Measurements from ENCODE around the gene ANKRD6. TPM values are rescaled to one million over a fixed set of nuclear protein-coding genes. Genes with fewer than 3 reads are reported as not detected.

The ANKRD6 gene
- total RNA-seq, 1 donor from 2014 or later = 20.7 TPM

DNA sequence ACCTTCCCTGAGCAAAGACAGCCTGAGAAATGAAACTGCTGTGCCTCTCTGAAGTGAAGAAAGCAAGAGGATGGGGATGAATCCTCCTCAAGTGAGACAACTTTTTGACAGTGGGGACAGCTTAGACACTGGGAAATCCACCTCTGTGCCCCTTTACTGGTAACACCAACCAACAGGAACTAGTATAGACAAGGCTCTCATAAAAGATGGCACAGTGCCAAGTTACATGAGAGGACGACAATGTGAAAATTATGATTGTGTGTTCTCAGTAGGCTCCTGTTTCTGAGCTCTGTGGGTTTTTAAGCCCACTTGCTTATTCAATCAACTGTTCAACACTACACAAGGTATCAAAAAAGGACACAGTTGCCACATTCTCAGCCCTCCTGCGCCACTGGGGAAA, 247.2 kb downstream of the ANKRD6 start:
- Mint-ChIP-seq H3K9me3 (no peaks in the 10 kb centered on the region), H3K27me3 (ENCODE audit: low read depth) (no peaks in the 10 kb centered on the region), H3K4me1 (no peaks in the 10 kb centered on the region), H3K36me3 (ENCODE audit: low read depth) (peaks cover 16% of the 10 kb centered on the region), H3K27ac (ENCODE audit: unreplicated experiment) (no peak overlapping the region), H3K4me3 (no peak overlapping the region)
- DNase-seq (ENCODE audit: low read depth, low spot score) = no peak
- TF ChIP-seq, protein P1, sequence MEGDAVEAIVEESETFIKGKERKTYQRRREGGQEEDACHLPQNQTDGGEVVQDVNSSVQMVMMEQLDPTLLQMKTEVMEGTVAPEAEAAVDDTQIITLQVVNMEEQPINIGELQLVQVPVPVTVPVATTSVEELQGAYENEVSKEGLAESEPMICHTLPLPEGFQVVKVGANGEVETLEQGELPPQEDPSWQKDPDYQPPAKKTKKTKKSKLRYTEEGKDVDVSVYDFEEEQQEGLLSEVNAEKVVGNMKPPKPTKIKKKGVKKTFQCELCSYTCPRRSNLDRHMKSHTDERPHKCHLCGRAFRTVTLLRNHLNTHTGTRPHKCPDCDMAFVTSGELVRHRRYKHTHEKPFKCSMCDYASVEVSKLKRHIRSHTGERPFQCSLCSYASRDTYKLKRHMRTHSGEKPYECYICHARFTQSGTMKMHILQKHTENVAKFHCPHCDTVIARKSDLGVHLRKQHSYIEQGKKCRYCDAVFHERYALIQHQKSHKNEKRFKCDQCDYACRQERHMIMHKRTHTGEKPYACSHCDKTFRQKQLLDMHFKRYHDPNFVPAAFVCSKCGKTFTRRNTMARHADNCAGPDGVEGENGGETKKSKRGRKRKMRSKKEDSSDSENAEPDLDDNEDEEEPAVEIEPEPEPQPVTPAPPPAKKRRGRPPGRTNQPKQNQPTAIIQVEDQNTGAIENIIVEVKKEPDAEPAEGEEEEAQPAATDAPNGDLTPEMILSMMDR (conservative IDR thresholded peaks at IDR 0.05) = no peak

DNA sequence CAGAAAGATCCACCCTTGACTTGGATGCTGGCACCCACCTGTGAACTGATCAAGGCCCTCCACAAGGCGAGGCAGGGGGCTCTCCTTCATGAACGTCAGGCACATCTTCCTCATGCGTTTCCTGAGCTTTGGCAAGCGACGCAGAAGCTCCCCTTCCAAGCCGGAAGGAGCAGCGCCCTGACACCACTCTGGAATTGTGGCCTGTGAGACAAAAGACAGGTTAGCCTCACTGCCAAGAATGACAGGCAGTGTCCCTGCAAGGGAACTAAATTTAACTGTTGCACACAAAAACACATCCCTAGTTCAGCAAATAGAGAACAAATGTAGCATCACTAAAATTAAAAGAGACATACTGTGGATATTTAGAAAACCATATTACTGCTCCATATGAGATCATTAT, 247.6 kb downstream of the ANKRD6 start:
- Mint-ChIP-seq H3K4me3 (no peak overlapping the region), H3K27ac (ENCODE audit: unreplicated experiment) (no peak overlapping the region), H3K27me3 (ENCODE audit: low read depth) (no peaks in the 10 kb centered on the region), H3K4me1 (no peaks in the 10 kb centered on the region), H3K9me3 (no peaks in the 10 kb centered on the region), H3K36me3 (ENCODE audit: low read depth) (peaks cover 14% of the 10 kb centered on the region)
- TF ChIP-seq, protein P1 (conservative IDR thresholded peaks at IDR 0.05) = no peak
- DNase-seq (ENCODE audit: low read depth, low spot score) = no peak

DNA sequence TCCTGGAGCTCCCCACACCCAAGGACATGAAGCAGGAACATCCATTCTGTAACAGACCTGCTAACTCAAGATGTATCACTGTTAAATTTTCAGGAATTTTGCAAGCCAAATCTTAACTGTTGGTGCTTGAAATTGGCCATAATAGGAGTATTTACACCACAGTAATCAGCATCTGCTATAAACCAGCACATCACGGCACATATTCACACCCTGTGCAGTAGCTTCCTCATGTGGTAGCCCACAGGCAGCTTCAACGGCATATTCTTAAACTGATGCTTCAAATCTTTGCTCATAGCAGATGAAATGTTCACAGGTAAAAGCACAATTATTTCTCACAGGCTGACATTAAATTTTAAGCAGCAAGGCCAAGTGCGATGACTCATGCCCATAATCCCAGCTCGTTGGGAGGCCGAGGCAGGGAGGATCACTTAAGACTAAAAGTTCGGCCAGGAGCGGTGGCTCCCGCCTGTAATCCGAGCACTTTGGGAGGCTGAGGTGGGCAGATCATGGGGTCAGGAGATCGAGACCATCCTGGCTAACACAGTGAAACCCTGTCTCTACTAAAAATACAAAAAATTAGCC, 249.1 kb downstream of the ANKRD6 start:
- Mint-ChIP-seq H3K4me3 (no peak overlapping the region), H3K4me1 (no peaks in the 10 kb centered on the region), H3K27me3 (ENCODE audit: low read depth) (no peaks in the 10 kb centered on the region), H3K27ac (ENCODE audit: unreplicated experiment) (no peak overlapping the region), H3K36me3 (ENCODE audit: low read depth) (peaks cover 15% of the 10 kb centered on the region), H3K9me3 (no peaks in the 10 kb centered on the region)
- DNase-seq (ENCODE audit: low read depth, low spot score) = no peak
- TF ChIP-seq, protein P1 (conservative IDR thresholded peaks at IDR 0.05) = no peak

DNA sequence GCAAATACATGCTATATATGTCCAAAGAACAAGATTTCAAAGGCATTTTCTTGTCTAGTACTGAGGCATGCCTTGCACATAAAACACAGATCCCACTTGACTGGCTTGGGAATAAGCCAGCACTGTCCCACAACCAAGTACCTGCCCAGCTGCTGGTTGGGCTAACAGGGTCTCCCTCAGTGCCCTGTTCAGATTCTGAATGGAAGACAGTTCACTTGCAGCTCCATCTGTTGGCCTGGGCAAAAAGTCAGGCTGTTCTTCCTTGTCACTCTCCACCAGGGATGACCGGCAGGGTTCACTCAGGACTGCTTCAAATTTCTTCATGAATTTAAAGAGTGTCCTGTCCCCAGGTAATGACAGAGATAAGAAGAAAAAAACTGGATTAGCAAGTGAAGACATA, 250.0 kb downstream of the ANKRD6 start:
- H3K27ac Mint-ChIP-seq (ENCODE audit: unreplicated experiment) = no peak overlapping the region
- no peaks in the 10 kb centered on the region for H3K9me3 Mint-ChIP-seq
- peaks cover 17% of the 10 kb centered on the region for H3K36me3 Mint-ChIP-seq (ENCODE audit: low read depth)
- TF ChIP-seq, protein P1 (conservative IDR thresholded peaks at IDR 0.05) = no peak
- H3K4me3 Mint-ChIP-seq = no peak overlapping the region
- H3K27me3 Mint-ChIP-seq (ENCODE audit: low read depth) = no peaks in the 10 kb centered on the region
- H3K4me1 Mint-ChIP-seq = no peaks in the 10 kb centered on the region
- DNase-seq (ENCODE audit: low read depth, low spot score) = no peak

Other genes with a start within 250 kb of the ANKRD6 start
- 0.12 TPM in 1 of 2 replicates, not detected in the other for gene GABRR1, start 215.8 kb upstream of the ANKRD6 start, total RNA-seq
- 0.34 and 0.51 TPM in 2 replicates for gene GABRR2, start 117.9 kb upstream of the ANKRD6 start, total RNA-seq
- 34.1 and 36.8 TPM in 2 replicates for gene UBE2J1, start 80.4 kb upstream of the ANKRD6 start, total RNA-seq
- gene RRAGD, start 20.9 kb upstream of the ANKRD6 start, total RNA-seq = 12.8 and 14.0 TPM in 2 replicates
- gene LYRM2, start 205.6 kb downstream of the ANKRD6 start, total RNA-seq = 53.0 and 54.7 TPM in 2 replicates